Neuron (in vitro differentiated cells): ENCODE data around the gene ITM2B.
A peak's percentile ranks its signal among the peaks of the same experiment; 100 is the strongest.
"Not testable (repeated sequence)": the region's sequence is repeated elsewhere in the genome, so short reads cannot be mapped to it uniquely, and the experiment has no call there.

Experiments used
- H2AFZ ChIP-seq: one replicate; pipeline ENCODE4 v1.6.1; 2013; ENCODE audit warnings: low read depth, mild to moderate bottlenecking, inconsistent platforms, low read length, moderate library complexity
- H3K27me3 ChIP-seq: one replicate; pipeline ENCODE4 v1.6.1; 2013; ENCODE audit warnings: low read length; ENCODE audit not compliant: insufficient read depth
- H3K36me3 ChIP-seq: one replicate; pipeline ENCODE4 v1.6.1; 2013; ENCODE audit warnings: low read length; ENCODE audit not compliant: insufficient read depth
- H3K4me1 ChIP-seq: one replicate; pipeline ENCODE4 v1.6.1; 2013; ENCODE audit warnings: low read length; ENCODE audit not compliant: insufficient read depth
- H3K4me3 ChIP-seq: 2 replicates; pipeline ENCODE4 v1.5.1; 2013; ENCODE audit warnings: mild to moderate bottlenecking, low read length, moderate library complexity
- H3K9me3 ChIP-seq: one replicate; pipeline ENCODE4 v1.6.1; 2013; ENCODE audit warnings: low read length

The ITM2B gene

GRCh38 chr13:48233889-48234488 is 983 bp downstream of the ITM2B start:
- no peaks in the 10 kb centered on the region for H3K27me3 ChIP-seq
- H3K4me1 ChIP-seq, result peaks cover 36% of the 10 kb centered on the region
- H3K9me3 ChIP-seq, result no peaks in the 10 kb centered on the region
- peak overlapping the region; percentile 89 for H3K4me3 ChIP-seq
- H2AFZ ChIP-seq, result peak overlapping the region; percentile 73
- H3K36me3 ChIP-seq, result peaks cover under 1% of the 10 kb centered on the region

- peaks cover 36% of the 10 kb centered on the region for H3K4me1 ChIP-seq
- H3K9me3 ChIP-seq, result no peaks in the 10 kb centered on the region
- no peak overlapping the region for H2AFZ ChIP-seq
- peaks cover 3% of the 10 kb centered on the region for H3K36me3 ChIP-seq
- peak overlapping the region; percentile 89 for H3K4me3 ChIP-seq
- no peaks in the 10 kb centered on the region for H3K27me3 ChIP-seq
Observed at GRCh38 chr13:48234566-48235340, 1.7 kb downstream of the ITM2B start.

- Histone ChIP-seq H3K4me3 (peak overlapping the region; percentile 89), H3K27me3 (no peaks in the 10 kb centered on the region), H3K9me3 (no peaks in the 10 kb centered on the region), H2AFZ (no peak overlapping the region), H3K4me1 (peaks cover 36% of the 10 kb centered on the region), H3K36me3 (peaks cover 3% of the 10 kb centered on the region)
Observed at GRCh38 chr13:48235341-48236135, 2.5 kb downstream of the ITM2B start.

GRCh38 chr13:48236528-48237353 is 3.7 kb downstream of the ITM2B start:
- no peaks in the 10 kb centered on the region for H3K9me3 ChIP-seq
- H2AFZ ChIP-seq, result no peak overlapping the region
- peaks cover 30% of the 10 kb centered on the region for H3K4me1 ChIP-seq
- no peaks in the 10 kb centered on the region for H3K27me3 ChIP-seq
- H3K36me3 ChIP-seq, result peaks cover 3% of the 10 kb centered on the region
- peak overlapping the region; percentile 4 for H3K4me3 ChIP-seq

- not testable (repeated sequence) for H3K27me3 ChIP-seq, H3K9me3 ChIP-seq, H2AFZ ChIP-seq, H3K36me3 ChIP-seq, H3K4me3 ChIP-seq
- peaks cover 30% of the 10 kb centered on the region for H3K4me1 ChIP-seq
Observed at GRCh38 chr13:48239369-48239768, 6.4 kb downstream of the ITM2B start.

GRCh38 chr13:48241651-48242050 is 8.6 kb downstream of the ITM2B start:
- Histone ChIP-seq H2AFZ (no peak overlapping the region), H3K36me3 (peaks cover 6% of the 10 kb centered on the region), H3K4me3 (no peak overlapping the region), H3K27me3 (no peaks in the 10 kb centered on the region), H3K9me3 (no peaks in the 10 kb centered on the region), H3K4me1 (peaks cover 12% of the 10 kb centered on the region)

GRCh38 chr13:48242677-48243076 is 9.7 kb downstream of the ITM2B start:
- H3K4me3 ChIP-seq, result no peak overlapping the region
- H2AFZ ChIP-seq, result no peak overlapping the region
- peaks cover 4% of the 10 kb centered on the region for H3K4me1 ChIP-seq
- no peaks in the 10 kb centered on the region for H3K27me3 ChIP-seq
- no peaks in the 10 kb centered on the region for H3K9me3 ChIP-seq
- H3K36me3 ChIP-seq, result peaks cover 6% of the 10 kb centered on the region

GRCh38 chr13:48244159-48244558 is 11.2 kb downstream of the ITM2B start:
- H3K9me3 ChIP-seq, result no peaks in the 10 kb centered on the region
- H2AFZ ChIP-seq, result no peak overlapping the region
- no peaks in the 10 kb centered on the region for H3K27me3 ChIP-seq
- H3K4me1 ChIP-seq, result no peaks in the 10 kb centered on the region
- H3K36me3 ChIP-seq, result peaks cover 4% of the 10 kb centered on the region
- no peak overlapping the region for H3K4me3 ChIP-seq

GRCh38 chr13:48246102-48246501 is 13.1 kb downstream of the ITM2B start:
- Histone ChIP-seq H3K27me3 (no peaks in the 10 kb centered on the region), H3K9me3 (no peaks in the 10 kb centered on the region), H3K4me1 (no peaks in the 10 kb centered on the region), H2AFZ (no peak overlapping the region), H3K36me3 (peaks cover 2% of the 10 kb centered on the region), H3K4me3 (no peak overlapping the region)

- no peaks in the 10 kb centered on the region for H3K27me3 ChIP-seq
- peaks cover 13% of the 10 kb centered on the region for H3K36me3 ChIP-seq
- no peak overlapping the region for H2AFZ ChIP-seq
- H3K4me3 ChIP-seq, result no peak overlapping the region
- no peaks in the 10 kb centered on the region for H3K4me1 ChIP-seq
- H3K9me3 ChIP-seq, result no peaks in the 10 kb centered on the region
Observed at GRCh38 chr13:48249018-48249417, 16.0 kb downstream of the ITM2B start.

GRCh38 chr13:48251611-48252081 is 18.6 kb downstream of the ITM2B start:
- peaks cover 28% of the 10 kb centered on the region for H3K36me3 ChIP-seq
- H2AFZ ChIP-seq, result no peak overlapping the region
- H3K27me3 ChIP-seq, result no peaks in the 10 kb centered on the region
- H3K9me3 ChIP-seq, result no peaks in the 10 kb centered on the region
- H3K4me3 ChIP-seq, result no peak overlapping the region
- H3K4me1 ChIP-seq, result no peaks in the 10 kb centered on the region

GRCh38 chr13:48252176-48252575 is 19.2 kb downstream of the ITM2B start:
- no peaks in the 10 kb centered on the region for H3K27me3 ChIP-seq
- H3K9me3 ChIP-seq, result no peaks in the 10 kb centered on the region
- H2AFZ ChIP-seq, result no peak overlapping the region
- peaks cover 33% of the 10 kb centered on the region for H3K36me3 ChIP-seq
- no peaks in the 10 kb centered on the region for H3K4me1 ChIP-seq
- H3K4me3 ChIP-seq, result no peak overlapping the region
